HL-60 (cell line): ENCODE results near the gene CD226.

Experiments used
- DNase-seq, 2 experiments: peaks; one replicate each; pipeline ENCODE4 v3.0.0-alpha.2; 2010 to 2020; ENCODE audit warnings: low read depth in 1 of 2, low spot score in 1 of 2
- H3K27ac ChIP-seq: fragments of 250-450 bp; sonication (Bioruptor Pico); replicated peaks from 2 replicates; pipeline ENCODE4 v1.5.1; 2020; ENCODE audit warnings: mild to moderate bottlenecking, moderate library complexity
- H3K27me3 ChIP-seq: fragments of 250-450 bp; sonication (Bioruptor Pico); 2 replicates; pipeline ENCODE4 v1.5.1; 2021; ENCODE audit warnings: mild to moderate bottlenecking, moderate library complexity; ENCODE audit not compliant: insufficient read depth, poor library complexity, severe bottlenecking
- H3K4me3 ChIP-seq: replicated peaks from 2 replicates; pipeline ENCODE4 v1.5.1; 2011; ENCODE audit warnings: mild to moderate bottlenecking, control low read depth, low read length; ENCODE audit not compliant: insufficient read depth
- CTCF ChIP-seq: IDR thresholded peaks from one replicate; pipeline ENCODE4 v1.5.1; 2011; ENCODE audit warnings: low read length, control low read depth, inconsistent platforms; ENCODE audit not compliant: insufficient read depth
- GABPA ChIP-seq: IDR thresholded peaks from 2 replicates; pipeline ENCODE4 v1.6.1; 2012; ENCODE audit warnings: low read depth
- POLR2AphosphoS5 ChIP-seq: IDR thresholded peaks from 2 replicates; pipeline ENCODE4 v1.6.1; 2012; ENCODE audit warnings: low read depth
- REST ChIP-seq: IDR thresholded peaks from 2 replicates; pipeline ENCODE4 v1.6.1; 2012; ENCODE audit warnings: low read depth; ENCODE audit not compliant: insufficient replicate concordance
- SPI1 ChIP-seq: IDR thresholded peaks from 2 replicates; pipeline ENCODE4 v1.6.1; 2012; ENCODE audit warnings: low read depth, mild to moderate bottlenecking, borderline replicate concordance

CD226 gene

GRCh38 chr18:69808399-69808798, 139.3 kb downstream of the CD226 start:
- DNase-seq = no peak
- no peak for TF ChIP-seq CTCF
- Histone ChIP-seq H3K27ac (no peak overlapping the region), H3K4me3 (no peak overlapping the region), H3K27me3 (peaks cover 2% of the 10 kb centered on the region)

GRCh38 chr18:69804776-69805501, 142.7 kb downstream of the CD226 start:
- no peak for TF ChIP-seq CTCF
- no peak for TF ChIP-seq REST
- no peak for TF ChIP-seq SPI1
- TF ChIP-seq GABPA = no peak
- TF ChIP-seq POLR2AphosphoS5 = no peak
- no peaks in the 10 kb centered on the region for H3K27me3 ChIP-seq
- no peak overlapping the region for H3K4me3 ChIP-seq
- H3K27ac ChIP-seq = no peak overlapping the region
- DNase-seq = no peak
